Measurements from ENCODE around the gene KLHL11. TPM values are rescaled to one million over a fixed set of nuclear protein-coding genes. Genes with fewer than 3 reads are reported as not detected.
A peak's percentile ranks its signal among the peaks of the same experiment; 100 is the strongest.

Gene KLHL11
- polyA plus RNA-seq, 1 of the 3 experiments (the other 2 are of a cell fraction), result 2.6 TPM

DNA sequence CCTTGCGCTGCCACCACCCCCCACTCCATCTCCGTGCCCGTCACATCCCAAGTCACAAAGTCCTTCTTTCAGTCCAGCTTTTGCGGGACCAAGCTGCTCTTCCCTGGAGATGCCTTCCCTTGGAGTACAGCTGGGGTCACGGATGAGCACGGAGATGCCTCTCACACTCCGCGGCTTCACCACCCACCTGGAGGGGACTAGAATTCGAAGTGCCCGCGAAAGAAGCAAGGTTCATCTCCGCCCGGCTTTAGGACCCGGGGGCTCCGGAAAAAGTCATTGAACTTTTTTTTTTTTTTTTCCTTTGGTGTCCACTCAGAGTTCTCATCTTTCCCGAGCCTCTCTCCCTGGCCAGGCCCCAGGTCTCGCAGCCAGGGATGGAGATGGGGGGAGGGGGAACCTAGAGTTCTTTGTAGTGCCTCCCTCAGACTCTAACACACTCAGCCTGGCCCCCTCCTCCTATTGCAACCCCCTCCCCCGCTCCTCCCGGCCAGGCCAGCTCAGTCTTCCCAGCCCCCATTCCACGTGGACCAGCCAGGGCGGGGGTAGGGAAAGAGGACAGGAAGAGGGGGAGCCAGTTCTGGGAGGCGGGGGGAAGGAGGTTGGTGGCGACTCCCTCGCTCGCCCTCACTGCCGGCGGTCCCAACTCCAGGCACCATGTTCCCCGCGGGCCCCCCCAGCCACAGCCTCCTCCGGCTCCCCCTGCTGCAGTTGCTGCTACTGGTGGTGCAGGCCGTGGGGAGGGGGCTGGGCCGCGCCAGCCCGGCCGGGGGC lies 52.7 kb downstream of the KLHL11 start, which contains the start of gene FKBP10 (continued):
- TF ChIP-seq, protein P1, sequence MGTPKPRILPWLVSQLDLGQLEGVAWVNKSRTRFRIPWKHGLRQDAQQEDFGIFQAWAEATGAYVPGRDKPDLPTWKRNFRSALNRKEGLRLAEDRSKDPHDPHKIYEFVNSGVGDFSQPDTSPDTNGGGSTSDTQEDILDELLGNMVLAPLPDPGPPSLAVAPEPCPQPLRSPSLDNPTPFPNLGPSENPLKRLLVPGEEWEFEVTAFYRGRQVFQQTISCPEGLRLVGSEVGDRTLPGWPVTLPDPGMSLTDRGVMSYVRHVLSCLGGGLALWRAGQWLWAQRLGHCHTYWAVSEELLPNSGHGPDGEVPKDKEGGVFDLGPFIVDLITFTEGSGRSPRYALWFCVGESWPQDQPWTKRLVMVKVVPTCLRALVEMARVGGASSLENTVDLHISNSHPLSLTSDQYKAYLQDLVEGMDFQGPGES (IDR thresholded peaks at IDR 0.05; ENCODE audit: low read depth, low read length), result no peak
- peak; percentile 62 for TF ChIP-seq GABPA (IDR thresholded peaks at IDR 0.05; ENCODE audit: low read depth)
- TF ChIP-seq EZH2phosphoT487 (IDR thresholded peaks at IDR 0.05; ENCODE audit: borderline replicate concordance, low read depth), result no peak
- TF ChIP-seq NRF1 (IDR thresholded peaks at IDR 0.05; ENCODE audit: low read depth, low read length), result no peak
- TF ChIP-seq, protein P2, sequence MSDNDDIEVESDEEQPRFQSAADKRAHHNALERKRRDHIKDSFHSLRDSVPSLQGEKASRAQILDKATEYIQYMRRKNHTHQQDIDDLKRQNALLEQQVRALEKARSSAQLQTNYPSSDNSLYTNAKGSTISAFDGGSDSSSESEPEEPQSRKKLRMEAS (IDR thresholded peaks at IDR 0.05; ENCODE audit: low read depth), result peak; percentile 99
- TF ChIP-seq, protein P3, sequence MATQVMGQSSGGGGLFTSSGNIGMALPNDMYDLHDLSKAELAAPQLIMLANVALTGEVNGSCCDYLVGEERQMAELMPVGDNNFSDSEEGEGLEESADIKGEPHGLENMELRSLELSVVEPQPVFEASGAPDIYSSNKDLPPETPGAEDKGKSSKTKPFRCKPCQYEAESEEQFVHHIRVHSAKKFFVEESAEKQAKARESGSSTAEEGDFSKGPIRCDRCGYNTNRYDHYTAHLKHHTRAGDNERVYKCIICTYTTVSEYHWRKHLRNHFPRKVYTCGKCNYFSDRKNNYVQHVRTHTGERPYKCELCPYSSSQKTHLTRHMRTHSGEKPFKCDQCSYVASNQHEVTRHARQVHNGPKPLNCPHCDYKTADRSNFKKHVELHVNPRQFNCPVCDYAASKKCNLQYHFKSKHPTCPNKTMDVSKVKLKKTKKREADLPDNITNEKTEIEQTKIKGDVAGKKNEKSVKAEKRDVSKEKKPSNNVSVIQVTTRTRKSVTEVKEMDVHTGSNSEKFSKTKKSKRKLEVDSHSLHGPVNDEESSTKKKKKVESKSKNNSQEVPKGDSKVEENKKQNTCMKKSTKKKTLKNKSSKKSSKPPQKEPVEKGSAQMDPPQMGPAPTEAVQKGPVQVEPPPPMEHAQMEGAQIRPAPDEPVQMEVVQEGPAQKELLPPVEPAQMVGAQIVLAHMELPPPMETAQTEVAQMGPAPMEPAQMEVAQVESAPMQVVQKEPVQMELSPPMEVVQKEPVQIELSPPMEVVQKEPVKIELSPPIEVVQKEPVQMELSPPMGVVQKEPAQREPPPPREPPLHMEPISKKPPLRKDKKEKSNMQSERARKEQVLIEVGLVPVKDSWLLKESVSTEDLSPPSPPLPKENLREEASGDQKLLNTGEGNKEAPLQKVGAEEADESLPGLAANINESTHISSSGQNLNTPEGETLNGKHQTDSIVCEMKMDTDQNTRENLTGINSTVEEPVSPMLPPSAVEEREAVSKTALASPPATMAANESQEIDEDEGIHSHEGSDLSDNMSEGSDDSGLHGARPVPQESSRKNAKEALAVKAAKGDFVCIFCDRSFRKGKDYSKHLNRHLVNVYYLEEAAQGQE (IDR thresholded peaks at IDR 0.05; ENCODE audit: low read depth, low read length), result no peak

DNA sequence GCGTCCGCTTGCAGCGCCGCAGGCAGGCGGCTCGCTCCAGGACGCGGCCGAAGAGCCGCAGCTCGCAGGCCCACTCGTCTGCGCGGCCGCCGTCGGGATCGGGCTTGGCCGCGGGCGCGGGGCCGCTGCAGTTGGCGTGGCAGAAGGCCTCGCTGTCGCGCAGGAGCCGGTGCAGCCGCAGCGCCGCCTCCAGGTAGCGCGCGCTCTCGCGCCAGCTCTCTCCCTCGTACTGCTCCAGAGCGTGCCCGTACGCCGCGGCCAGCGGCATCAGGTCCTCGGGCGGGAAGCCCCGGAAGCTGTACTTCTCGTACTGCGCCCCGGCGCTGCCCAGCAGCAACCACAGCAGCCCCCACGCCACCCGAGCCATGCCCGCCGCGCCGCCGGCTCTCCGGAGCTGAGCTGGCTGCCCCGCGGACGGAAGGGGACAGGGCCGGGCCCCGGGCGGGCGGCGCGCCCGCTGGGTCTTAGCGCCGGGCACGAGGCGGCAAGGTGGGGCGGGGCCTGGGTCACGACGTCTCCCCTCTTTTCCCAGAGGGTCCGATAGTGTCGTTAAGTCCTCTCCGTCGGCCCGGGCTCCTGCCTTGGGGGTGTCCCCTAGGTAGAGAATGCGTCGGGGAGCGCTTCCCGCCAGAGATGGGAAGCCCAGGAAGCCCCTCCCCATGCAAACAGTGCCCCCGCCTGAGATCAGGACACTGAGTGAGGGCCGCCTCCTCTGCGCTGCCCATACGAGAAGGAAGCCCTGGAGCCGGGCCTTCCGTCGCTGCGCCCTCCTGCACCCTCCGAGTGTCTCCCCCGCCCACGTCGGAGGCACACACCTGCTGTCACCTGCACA lies 53.5 kb downstream of the KLHL11 start, which contains the start of gene P3H4:
Gene P3H4 (minus strand): TSS at position 401 of the 832 bp plus-strand sequence. CDS start 34 bp downstream, at position 367.
- 0% methylated on average over 28 of the region's 96 CpGs for WGBS (ENCODE audit: low lambda C conversion rate)
- H3K27me3 ChIP-seq (ENCODE audit: insufficient read depth), result no peaks in the 10 kb centered on the region
- H3K9me2 ChIP-seq, result no peaks in the 10 kb centered on the region
- peak within 1 kb of the TSS; percentile 87 for H3K9ac ChIP-seq
- H3K4me2 ChIP-seq, result peak within 1 kb of the TSS; percentile 99
- H3K4me3 ChIP-seq (ENCODE audit: low read depth in 2 of 2, low read length in 1 of 2), result peak within 1 kb of the TSS; percentile 75 to 93
- peak; percentile 94 for DNase-seq
- ChIA-PET POLR2A (interaction anchor here (0.6 to 2.4 kb wide), 6 partner anchors 25 to 1387 kb away, joined by 3 to 12 read pairs (median 4); partner anchors contain the start of genes EIF1, JUP and KLHL11), CTCF (interaction anchor here (0.6 to 20.2 kb wide), 29 partner anchors 9 to 307 kb away, joined by 3 to 405 read pairs (median 4); partner anchors contain the start of genes CNP, HAP1, JUP and KLHL11)
- H3K36me3 ChIP-seq (replicated peaks in 1 of 2; ENCODE audit: control insufficient read depth in 1 of 2, insufficient read depth in 2 of 2, low read length in 1 of 2), result peaks cover 2 to 10% of the 10 kb centered on the region in 2 experiments
- H3F3A ChIP-seq (replicated peaks; ENCODE audit: insufficient read depth), result no peaks in the 10 kb centered on the region
- H3K4me1 ChIP-seq (ENCODE audit: control insufficient read depth in 1 of 2, insufficient read depth in 2 of 2, low read depth in 1 of 2, low read length in 1 of 2), result peaks cover 15 to 24% of the 10 kb centered on the region in 2 experiments; a peak in 2 of 4 replicates
- no peaks in the 10 kb centered on the region for H3K9me3 ChIP-seq
- H3K79me2 ChIP-seq (ENCODE audit: insufficient read depth), result peaks cover 73% of the 10 kb centered on the region
- peaks cover 14% of the 10 kb centered on the region for H4K20me1 ChIP-seq (ENCODE audit: insufficient read depth)
- peak within 1 kb of the TSS; percentile 92 for H2AFZ ChIP-seq (ENCODE audit: low read depth)
- peak within 1 kb of the TSS; percentile 80 to 87 for H3K27ac ChIP-seq (ENCODE audit: low read depth in 2 of 2, low read length in 1 of 2)
- TF ChIP-seq, protein P4, sequence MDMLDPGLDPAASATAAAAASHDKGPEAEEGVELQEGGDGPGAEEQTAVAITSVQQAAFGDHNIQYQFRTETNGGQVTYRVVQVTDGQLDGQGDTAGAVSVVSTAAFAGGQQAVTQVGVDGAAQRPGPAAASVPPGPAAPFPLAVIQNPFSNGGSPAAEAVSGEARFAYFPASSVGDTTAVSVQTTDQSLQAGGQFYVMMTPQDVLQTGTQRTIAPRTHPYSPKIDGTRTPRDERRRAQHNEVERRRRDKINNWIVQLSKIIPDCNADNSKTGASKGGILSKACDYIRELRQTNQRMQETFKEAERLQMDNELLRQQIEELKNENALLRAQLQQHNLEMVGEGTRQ (IDR thresholded peaks at IDR 0.05; ENCODE audit: borderline replicate concordance, low read depth, low read length), result no peak
- TF ChIP-seq MEF2A (IDR thresholded peaks at IDR 0.05; ENCODE audit: borderline replicate concordance, low read depth) (no peak), GATA2 (CRISPR knock-in tag; IDR thresholded peaks at IDR 0.05) (no peak), SIN3A (IDR thresholded peaks at IDR 0.05; ENCODE audit: borderline replicate concordance, low read depth, low read length) (no peak), GABPA (IDR thresholded peaks at IDR 0.05; ENCODE audit: low read depth) (peak; percentile 49), EP300 (IDR thresholded peaks at IDR 0.05; ENCODE audit: borderline replicate concordance in 1 of 2, low read depth in 1 of 2, low read length in 1 of 2) (peak in 1 of 2 experiments; percentile 12; a peak in 1 of 4 replicates), FOXJ3 (CRISPR knock-in tag; IDR thresholded peaks at IDR 0.05) (no peak), TAF1 (IDR thresholded peaks at IDR 0.05; ENCODE audit: borderline replicate concordance, low read depth, low read length) (peak; percentile 51; the same call in 1 of the 2 replicates)
- TF ChIP-seq, protein P5, sequence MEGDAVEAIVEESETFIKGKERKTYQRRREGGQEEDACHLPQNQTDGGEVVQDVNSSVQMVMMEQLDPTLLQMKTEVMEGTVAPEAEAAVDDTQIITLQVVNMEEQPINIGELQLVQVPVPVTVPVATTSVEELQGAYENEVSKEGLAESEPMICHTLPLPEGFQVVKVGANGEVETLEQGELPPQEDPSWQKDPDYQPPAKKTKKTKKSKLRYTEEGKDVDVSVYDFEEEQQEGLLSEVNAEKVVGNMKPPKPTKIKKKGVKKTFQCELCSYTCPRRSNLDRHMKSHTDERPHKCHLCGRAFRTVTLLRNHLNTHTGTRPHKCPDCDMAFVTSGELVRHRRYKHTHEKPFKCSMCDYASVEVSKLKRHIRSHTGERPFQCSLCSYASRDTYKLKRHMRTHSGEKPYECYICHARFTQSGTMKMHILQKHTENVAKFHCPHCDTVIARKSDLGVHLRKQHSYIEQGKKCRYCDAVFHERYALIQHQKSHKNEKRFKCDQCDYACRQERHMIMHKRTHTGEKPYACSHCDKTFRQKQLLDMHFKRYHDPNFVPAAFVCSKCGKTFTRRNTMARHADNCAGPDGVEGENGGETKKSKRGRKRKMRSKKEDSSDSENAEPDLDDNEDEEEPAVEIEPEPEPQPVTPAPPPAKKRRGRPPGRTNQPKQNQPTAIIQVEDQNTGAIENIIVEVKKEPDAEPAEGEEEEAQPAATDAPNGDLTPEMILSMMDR (IDR thresholded peaks at IDR 0.05), result peak; percentile 61
- TF ChIP-seq, protein P1 (IDR thresholded peaks at IDR 0.05; ENCODE audit: low read depth, low read length), result no peak
- TF ChIP-seq, protein P6, sequence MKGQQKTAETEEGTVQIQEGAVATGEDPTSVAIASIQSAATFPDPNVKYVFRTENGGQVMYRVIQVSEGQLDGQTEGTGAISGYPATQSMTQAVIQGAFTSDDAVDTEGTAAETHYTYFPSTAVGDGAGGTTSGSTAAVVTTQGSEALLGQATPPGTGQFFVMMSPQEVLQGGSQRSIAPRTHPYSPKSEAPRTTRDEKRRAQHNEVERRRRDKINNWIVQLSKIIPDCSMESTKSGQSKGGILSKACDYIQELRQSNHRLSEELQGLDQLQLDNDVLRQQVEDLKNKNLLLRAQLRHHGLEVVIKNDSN (IDR thresholded peaks at IDR 0.05; ENCODE audit: borderline replicate concordance, low read depth), result no peak
